Measurements from ENCODE around the gene TCIRG1. TPM values are rescaled to one million over a fixed set of nuclear protein-coding genes. Genes with fewer than 3 reads are reported as not detected.

The TCIRG1 gene
- total and polyA plus RNA-seq, 2 of the 13 experiments (the other 11 are each of a cell fraction or from before 2014, with no cell fraction given), result 48.0 to 69.6 TPM

DNA sequence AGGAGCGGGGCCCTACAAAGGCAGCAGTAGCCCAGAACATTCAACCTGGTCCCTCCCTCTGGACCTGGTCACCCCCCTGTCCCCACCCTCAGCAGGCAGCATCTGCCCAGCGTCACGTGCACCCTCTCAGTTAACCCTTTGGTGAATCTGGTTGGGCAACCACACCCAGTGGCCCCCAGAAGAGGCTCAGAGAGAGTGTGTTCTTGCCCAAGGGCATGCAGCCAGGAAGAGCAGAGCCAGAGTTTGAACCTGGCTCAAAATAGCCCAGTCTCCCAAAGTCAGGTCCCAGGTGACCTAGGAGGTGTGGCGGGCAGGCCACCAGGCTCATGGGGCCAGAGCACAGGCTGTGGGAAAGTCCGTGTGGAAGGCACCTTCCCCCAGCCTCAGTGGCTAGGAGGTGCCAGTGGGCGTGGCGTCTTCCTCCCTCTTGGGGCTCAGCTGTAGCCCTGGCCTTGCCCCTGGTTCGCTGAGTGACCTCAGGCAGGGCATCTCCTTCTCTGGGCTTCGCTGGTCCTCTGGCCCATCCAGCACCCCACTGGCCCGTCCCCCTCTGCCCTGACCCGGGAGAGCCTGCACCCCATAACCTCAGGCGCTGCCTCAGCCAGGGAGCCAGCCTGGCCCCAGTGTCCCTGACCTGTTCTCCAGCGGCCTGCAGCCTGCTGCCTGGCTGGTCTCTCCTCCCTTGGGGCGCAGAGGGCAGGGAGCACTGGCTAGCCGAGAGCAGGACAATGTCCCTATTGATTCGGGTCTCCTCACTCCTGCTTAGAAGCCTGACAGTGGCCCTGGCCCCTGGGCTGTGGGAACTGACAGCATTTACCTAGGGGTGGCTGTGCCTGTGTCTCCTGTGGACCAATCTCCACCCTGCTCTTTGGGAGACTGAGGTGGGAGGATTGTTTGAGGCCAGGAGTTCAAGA, 21.7 kb upstream of the TCIRG1 start (continued):
- TF ChIP-seq PRPF4 (IDR thresholded peaks at IDR 0.05; ENCODE audit: low read depth, low read length, poor library complexity, severe bottlenecking) (no peak), ZNF879 (CRISPR knock-in tag; IDR thresholded peaks at IDR 0.05) (0 out of 2 replicates have a peak, but pooled peaks have one; percentile 60), HIVEP1 (CRISPR knock-in tag; IDR thresholded peaks at IDR 0.05) (peak; percentile 57), ZMYM4 (CRISPR knock-in tag; IDR thresholded peaks at IDR 0.05) (peak; percentile 64), ASH2L (IDR thresholded peaks at IDR 0.05; ENCODE audit: insufficient read length, low read depth, low read length) (no peak), ZBTB42 (CRISPR knock-in tag; IDR thresholded peaks at IDR 0.05) (no peak), ZNF83 (CRISPR knock-in tag; IDR thresholded peaks at IDR 0.05; ENCODE audit: borderline replicate concordance) (no peak), ZNF775 (CRISPR knock-in tag; IDR thresholded peaks at IDR 0.05; ENCODE audit: borderline replicate concordance) (no peak), SMYD3 (CRISPR knock-in tag; IDR thresholded peaks at IDR 0.05) (no peak), ZFP1 (CRISPR knock-in tag; IDR thresholded peaks at IDR 0.05) (no peak; the same call in 1 of the 2 replicates), ZSCAN25 (CRISPR knock-in tag; IDR thresholded peaks at IDR 0.05) (peak; percentile 85), GATAD2A (CRISPR knock-in tag; IDR thresholded peaks at IDR 0.05) (peak; percentile 86), ZNF891 (CRISPR knock-in tag; IDR thresholded peaks at IDR 0.05) (peak; percentile 78; the same call in 1 of the 2 replicates), ZNF337 (CRISPR knock-in tag; IDR thresholded peaks at IDR 0.05; ENCODE audit: borderline replicate concordance, low read depth) (no peak), MTA3 (CRISPR knock-in tag; IDR thresholded peaks at IDR 0.05) (no peak), ZNF367 (CRISPR knock-in tag; IDR thresholded peaks at IDR 0.05; ENCODE audit: borderline replicate concordance) (peak; percentile 32; the same call in 1 of the 2 replicates), ZFY (CRISPR knock-in tag; IDR thresholded peaks at IDR 0.05) (peak; percentile 80), FOXO1 (CRISPR knock-in tag; IDR thresholded peaks at IDR 0.05) (0 out of 2 replicates have a peak, but pooled peaks have one; percentile 21), BHLHE40 (IDR thresholded peaks at IDR 0.05; ENCODE audit: low read length) (peak; percentile 88), GTF3A (CRISPR knock-in tag; conservative IDR thresholded peaks at IDR 0.05) (0 out of 2 replicates have a peak, but pooled peaks have one; percentile 44), SAP130 (CRISPR knock-in tag; IDR thresholded peaks at IDR 0.05; ENCODE audit: low read depth) (peak; percentile 87), NR2F6 (IDR thresholded peaks at IDR 0.05) (peak; percentile 83), NR2F6 (CRISPR knock-in tag; IDR thresholded peaks at IDR 0.05) (peak; percentile 96), ZFP41 (CRISPR knock-in tag; IDR thresholded peaks at IDR 0.05; ENCODE audit: borderline replicate concordance) (peak; percentile 81; the same call in 1 of the 2 replicates)
- TF ChIP-seq, protein P1, sequence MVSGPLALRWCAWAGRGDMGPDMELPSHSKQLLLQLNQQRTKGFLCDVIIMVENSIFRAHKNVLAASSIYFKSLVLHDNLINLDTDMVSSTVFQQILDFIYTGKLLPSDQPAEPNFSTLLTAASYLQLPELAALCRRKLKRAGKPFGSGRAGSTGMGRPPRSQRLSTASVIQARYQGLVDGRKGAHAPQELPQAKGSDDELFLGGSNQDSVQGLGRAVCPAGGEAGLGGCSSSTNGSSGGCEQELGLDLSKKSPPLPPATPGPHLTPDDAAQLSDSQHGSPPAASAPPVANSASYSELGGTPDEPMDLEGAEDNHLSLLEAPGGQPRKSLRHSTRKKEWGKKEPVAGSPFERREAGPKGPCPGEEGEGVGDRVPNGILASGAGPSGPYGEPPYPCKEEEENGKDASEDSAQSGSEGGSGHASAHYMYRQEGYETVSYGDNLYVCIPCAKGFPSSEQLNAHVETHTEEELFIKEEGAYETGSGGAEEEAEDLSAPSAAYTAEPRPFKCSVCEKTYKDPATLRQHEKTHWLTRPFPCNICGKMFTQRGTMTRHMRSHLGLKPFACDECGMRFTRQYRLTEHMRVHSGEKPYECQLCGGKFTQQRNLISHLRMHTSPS (CRISPR knock-in tag; IDR thresholded peaks at IDR 0.05; ENCODE audit: low read depth), result peak; percentile 86
- TF ChIP-seq, protein P2, sequence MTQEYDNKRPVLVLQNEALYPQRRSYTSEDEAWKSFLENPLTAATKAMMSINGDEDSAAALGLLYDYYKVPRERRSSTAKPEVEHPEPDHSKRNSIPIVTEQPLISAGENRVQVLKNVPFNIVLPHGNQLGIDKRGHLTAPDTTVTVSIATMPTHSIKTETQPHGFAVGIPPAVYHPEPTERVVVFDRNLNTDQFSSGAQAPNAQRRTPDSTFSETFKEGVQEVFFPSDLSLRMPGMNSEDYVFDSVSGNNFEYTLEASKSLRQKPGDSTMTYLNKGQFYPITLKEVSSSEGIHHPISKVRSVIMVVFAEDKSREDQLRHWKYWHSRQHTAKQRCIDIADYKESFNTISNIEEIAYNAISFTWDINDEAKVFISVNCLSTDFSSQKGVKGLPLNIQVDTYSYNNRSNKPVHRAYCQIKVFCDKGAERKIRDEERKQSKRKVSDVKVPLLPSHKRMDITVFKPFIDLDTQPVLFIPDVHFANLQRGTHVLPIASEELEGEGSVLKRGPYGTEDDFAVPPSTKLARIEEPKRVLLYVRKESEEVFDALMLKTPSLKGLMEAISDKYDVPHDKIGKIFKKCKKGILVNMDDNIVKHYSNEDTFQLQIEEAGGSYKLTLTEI (CRISPR knock-in tag; conservative IDR thresholded peaks at IDR 0.05), result no peak
- TF ChIP-seq, protein P3, sequence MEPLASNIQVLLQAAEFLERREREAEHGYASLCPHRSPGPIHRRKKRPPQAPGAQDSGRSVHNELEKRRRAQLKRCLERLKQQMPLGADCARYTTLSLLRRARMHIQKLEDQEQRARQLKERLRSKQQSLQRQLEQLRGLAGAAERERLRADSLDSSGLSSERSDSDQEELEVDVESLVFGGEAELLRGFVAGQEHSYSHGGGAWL (CRISPR knock-in tag; IDR thresholded peaks at IDR 0.05), result 0 out of 2 replicates have a peak, but pooled peaks have one; percentile 44
- TF ChIP-seq, protein P4, sequence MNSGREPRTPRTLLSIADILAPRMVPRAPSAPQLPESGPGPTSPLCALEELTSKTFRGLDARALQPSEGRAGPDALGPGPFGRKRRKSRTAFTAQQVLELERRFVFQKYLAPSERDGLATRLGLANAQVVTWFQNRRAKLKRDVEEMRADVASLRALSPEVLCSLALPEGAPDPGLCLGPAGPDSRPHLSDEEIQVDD (CRISPR knock-in tag; IDR thresholded peaks at IDR 0.05; ENCODE audit: borderline replicate concordance), result no peak; the same call in 1 of the 2 replicates

All from HepG2 (cell line).